GM21619 (cell line): Measurements from ENCODE around the gene ENTPD8.

Experiments
- ATAC-seq: cut with Tn5 transposase; IDR thresholded peaks from one replicate; pipeline ENCODE4 v1.9.1; 2021; ENCODE audit not compliant: unreplicated experiment

Gene ENTPD8

GRCh38 chr9:137433349-137433915, 7.7 kb downstream of the ENTPD8 start:
- ATAC-seq, result no peak

GRCh38 chr9:137432687-137433348, 8.3 kb downstream of the ENTPD8 start:
- ATAC-seq, result no peak

GRCh38 chr9:137431416-137431931, 9.7 kb downstream of the ENTPD8 start:
- no peak for ATAC-seq

GRCh38 chr9:137430723-137431415, 10.3 kb downstream of the ENTPD8 start:
- ATAC-seq, result no peak

- no peak for ATAC-seq
Observed at GRCh38 chr9:137429974-137430722, 11.0 kb downstream of the ENTPD8 start.

GRCh38 chr9:137429546-137429890, 11.6 kb downstream of the ENTPD8 start:
- ATAC-seq, result no peak

GRCh38 chr9:137428841-137429545, 12.2 kb downstream of the ENTPD8 start:
- ATAC-seq, result no peak

- no peak for ATAC-seq
Observed at GRCh38 chr9:137428311-137428630, 12.9 kb downstream of the ENTPD8 start.

GRCh38 chr9:137427454-137428310, 13.5 kb downstream of the ENTPD8 start:
- ATAC-seq, result no peak

- no peak for ATAC-seq
Observed at GRCh38 chr9:137426018-137426681, 15.0 kb downstream of the ENTPD8 start.

- peak; percentile 16 for ATAC-seq
Observed at GRCh38 chr9:137423514-137424291, 17.5 kb downstream of the ENTPD8 start.

GRCh38 chr9:137422604-137423513, 18.3 kb downstream of the ENTPD8 start, which contains the start of the genes EXD3 and NOXA1:
EXD3 (minus strand) TSS chr9:137423162; CDS start chr9:137395357, 27,805 bp downstream.
NOXA1 (plus strand) TSS chr9:137423393; CDS start chr9:137423530, 137 bp downstream.
- peak; percentile 71 for ATAC-seq

- ATAC-seq, result no peak
Observed at GRCh38 chr9:137421838-137422603, 19.1 kb downstream of the ENTPD8 start.

- no peak for ATAC-seq
Observed at GRCh38 chr9:137417161-137418021, 23.8 kb downstream of the ENTPD8 start.

- ATAC-seq, result no peak
Observed at GRCh38 chr9:137416563-137417151, 24.5 kb downstream of the ENTPD8 start.
